HepG2 (cell line): ENCODE measurements around the gene TXNDC12. TPM values are rescaled to one million over a fixed set of nuclear protein-coding genes. Genes with fewer than 3 reads are reported as not detected.

Experiments
- ATAC-seq: fragments of 200-7000 bp; cut with Tn5 transposase; 3 replicates; pipeline ENCODE4 v1.9.1; 2020; ENCODE audit warnings: mild to moderate bottlenecking, moderate library complexity
- BruUV-seq: library from RNA; stranded (reverse); fragments of 400-500 nt; replicated peaks from 2 replicates; lab custom pipeline; 2021; lab: Mats Ljungman, UMichigan
- CTCF ChIA-PET: fragments of 300-600 bp; formaldehyde crosslinking; extraction: SDS; loops from one replicate; lab custom pipeline; 2021; ENCODE audit warnings: low total read pairs, inconsistent platforms, low intra/inter-chr PET ratio; lab: Yijun Ruan, JAX
- POLR2A ChIA-PET: fragments of 350-600 bp; sonication (Branson Sonifier 250); formaldehyde crosslinking; loops from one replicate; lab custom pipeline; 2020; ENCODE audit warnings: antibody characterized with exemption, inconsistent platforms; lab: Yijun Ruan, JAX
- DNase-seq: peaks from one replicate; pipeline ENCODE4 v3.0.0-alpha.2; 2015; ENCODE audit warnings: low spot score
- FAIRE-seq: peaks from 3 replicates; lab custom pipeline; 2011; peaks lifted over from hg19 to GRCh38; lab: Jason Lieb, UNC
- H2AFZ ChIP-seq: one replicate; pipeline ENCODE4 v1.6.1; 2011; ENCODE audit warnings: low read length, inconsistent platforms
- H3K27ac ChIP-seq: fragments of 300-600 bp; 3 replicates; pipeline ENCODE4 v1.8.0; 2011; ENCODE audit warnings: mixed run types, mild to moderate bottlenecking, mixed read lengths, low read length, inconsistent platforms; ENCODE audit not compliant: insufficient read depth; ENCODE audit errors: extremely low read length
- H3K27me3 ChIP-seq, 2 experiments: fragments of 200-600 bp in 1 of 2; 2 replicates in 1 of 2; 3 replicates in 1 of 2; pipeline versions ENCODE4 v1.6.0 to v1.8.0; 2011; ENCODE audit warnings: low read length in 2 of 2, mild to moderate bottlenecking in 2 of 2, moderate library complexity in 2 of 2, inconsistent platforms in 1 of 2; ENCODE audit not compliant: insufficient read depth in 2 of 2, control insufficient read depth in 1 of 2
- H3K36me3 ChIP-seq, 2 experiments: fragments of 200-600 bp in 1 of 2; replicated peaks in 1 of 2; 2 replicates in 1 of 2; 3 replicates in 1 of 2; pipeline versions ENCODE4 v1.5.1 to v1.8.0; 2011; ENCODE audit warnings: low read length in 2 of 2, inconsistent platforms in 1 of 2; ENCODE audit not compliant: insufficient read depth in 2 of 2, control insufficient read depth in 1 of 2
- H3K4me1 ChIP-seq: 2 replicates; pipeline ENCODE4 v1.5.1; 2012; ENCODE audit warnings: low read length, inconsistent platforms; ENCODE audit not compliant: insufficient read depth
- H3K4me2 ChIP-seq: 2 replicates; pipeline ENCODE4 v1.6.0; 2011; ENCODE audit warnings: low read depth, low read length, inconsistent platforms
- H3K4me3 ChIP-seq, 3 experiments: fragments of 200-600 bp in 1 of 3; sonication (generic), shearing (Covaris generic) in 1 of 3; replicated peaks in 1 of 3; 2 replicates each; pipeline ENCODE4 v1.5.1; 2011 to 2016; ENCODE audit warnings: low read length in 3 of 3, inconsistent platforms in 2 of 3, low read depth in 2 of 3, mild to moderate bottlenecking in 2 of 3, control low read depth in 1 of 3, mixed read lengths in 1 of 3; ENCODE audit not compliant: insufficient read depth in 1 of 3
- H3K79me2 ChIP-seq: one replicate; pipeline ENCODE4 v1.6.1; 2011; ENCODE audit warnings: low read length, inconsistent platforms; ENCODE audit not compliant: insufficient read depth
- H3K9ac ChIP-seq: 2 replicates; pipeline ENCODE4 v1.6.0; 2011; ENCODE audit warnings: mild to moderate bottlenecking, low read depth, low read length, inconsistent platforms; ENCODE audit not compliant: insufficient read depth
- H3K9me3 ChIP-seq: 2 replicates; pipeline ENCODE4 v1.5.1; 2012; ENCODE audit warnings: mild to moderate bottlenecking, low read length
- H4K20me1 ChIP-seq: 2 replicates; pipeline ENCODE4 v1.6.0; 2011; ENCODE audit warnings: inconsistent platforms, mild to moderate bottlenecking, low read length, moderate library complexity; ENCODE audit not compliant: insufficient read depth
- CEBPG ChIP-seq: IDR thresholded peaks from 2 replicates; pipeline ENCODE4 v1.6.1; 2016
- CHD4 ChIP-seq: fragments of 200-600 bp; sonication (generic); IDR thresholded peaks from 2 replicates; pipeline ENCODE4 v1.7.0; 2017; ENCODE audit warnings: mild to moderate bottlenecking, low read length, borderline replicate concordance
- CREB1 ChIP-seq, 2 experiments: fragments of 450-650 bp in 1 of 2; IDR thresholded peaks; 2 replicates each; pipeline ENCODE4 v1.6.1; 2016 to 2017; ENCODE audit warnings: control low read depth in 1 of 2, mild to moderate bottlenecking in 1 of 2, missing compliant biosample characterization in 1 of 2, missing genetic modification characterization in 1 of 2
- ETV5 ChIP-seq: IDR thresholded peaks from 2 replicates; pipeline ENCODE4 v1.6.1; 2018; ENCODE audit warnings: missing biosample characterization, missing genetic modification reagents, inconsistent platforms, borderline replicate concordance
- FOSL2 ChIP-seq: sonication (generic); formaldehyde crosslinking; IDR thresholded peaks from 2 replicates; pipeline ENCODE4 v1.4.0; 2020; ENCODE audit warnings: missing genetic modification reagents
- GABPA ChIP-seq, 2 experiments: IDR thresholded peaks; 2 replicates each; pipeline ENCODE4 v1.6.1; 2011 to 2016; ENCODE audit warnings: low read depth in 2 of 2, low read length in 1 of 2, missing biosample characterization in 1 of 2, missing genetic modification characterization in 1 of 2
- RBM22 ChIP-seq: fragments of 200-400 bp; formaldehyde crosslinking; optimal IDR thresholded peaks from 2 replicates; pipeline ENCODE3; 2017; ENCODE audit warnings: mild to moderate bottlenecking, low read length, moderate library complexity
- ZMYM2 ChIP-seq: sonication (generic); formaldehyde crosslinking; IDR thresholded peaks from 2 replicates; pipeline ENCODE4 v1.8.0; 2022; ENCODE audit warnings: mild to moderate bottlenecking, missing genetic modification reagents
- ZNF138 ChIP-seq: sonication (generic); formaldehyde crosslinking; IDR thresholded peaks from 2 replicates; pipeline ENCODE4 v1.5.0; 2020; ENCODE audit warnings: mild to moderate bottlenecking, low read depth, missing genetic modification reagents
- ZNF614 ChIP-seq: IDR thresholded peaks from 2 replicates; pipeline ENCODE4 v1.6.1; 2018; ENCODE audit warnings: missing biosample characterization, missing genetic modification reagents, inconsistent platforms, borderline replicate concordance
- ZNF652 ChIP-seq: IDR thresholded peaks from 2 replicates; pipeline ENCODE4 v1.6.1; 2016; ENCODE audit warnings: low read depth, borderline replicate concordance
- ZNF724P ChIP-seq: sonication (generic); formaldehyde crosslinking; IDR thresholded peaks from 2 replicates; pipeline ENCODE4 v1.8.0; 2022; ENCODE audit warnings: missing genetic modification reagents, borderline replicate concordance
- ZNF749 ChIP-seq: sonication (generic); formaldehyde crosslinking; IDR thresholded peaks from 2 replicates; pipeline ENCODE4 v1.8.0; 2022; ENCODE audit warnings: mild to moderate bottlenecking, missing genetic modification reagents, moderate library complexity, borderline replicate concordance
- ZNF879 ChIP-seq: sonication (generic); formaldehyde crosslinking; IDR thresholded peaks from 2 replicates; pipeline ENCODE4 v1.8.1; 2023; ENCODE audit warnings: missing genetic modification reagents
- WGBS: methylation state at CpG from one replicate; pipeline ENCODE4 v1.1.6; 2017; ENCODE audit warnings: low lambda C conversion rate; 5-methylcytosine and 5-hydroxymethylcytosine counted together
- in situ Hi-C: cut with HindIII; loops from 2 replicates; pipeline ENCODE4 v1.10.0; 2017; ENCODE audit warnings: low pct_unique_long_range_greater_than_20kb; ENCODE audit not compliant: extremely low pct_ligation_motif_present
- intact Hi-C: fragments of 100-400 bp; cut with micrococcal nuclease; formaldehyde crosslinking; loops from one replicate; pipeline ENCODE4 v1.10.0; 2022; ENCODE audit not compliant: unreplicated experiment
- polyA plus RNA-seq, 8 experiments: library from polyadenylated mRNA; depleted of rRNA in 3 of 8; stranded (reverse) in 7 of 8; unstranded in 1 of 8; fragments of >200 nt; fragmentation: Illumina TruSeq in 4 of 8; extraction: Trizol in 4 of 8; gene quantifications; 2 replicates each; pipeline versions ENCODE4 v1.2.1 to v1.2.3, GENCODE V29; 2011 to 2016; ENCODE audit warnings: low read depth in 4 of 8, missing spikeins in 1 of 8, mixed read lengths in 1 of 8; ENCODE audit not compliant: insufficient read depth in 1 of 8
- total RNA-seq, 5 experiments: library from RNA; depleted of rRNA; stranded (reverse); fragments of >200 nt; fragmentation: Illumina TruSeq; extraction: Trizol; gene quantifications; 2 replicates each; pipeline ENCODE4 v1.2.3, GENCODE V29; 2016; ENCODE audit warnings: low read depth in 1 of 5
- TF ChIP-seq, protein P1 (sequence below): sonication (generic); formaldehyde crosslinking; IDR thresholded peaks from 2 replicates; pipeline ENCODE4 v1.5.1; 2020; ENCODE audit warnings: mild to moderate bottlenecking, missing genetic modification reagents
- TF ChIP-seq, protein P2 (sequence below): sonication (generic); formaldehyde crosslinking; conservative IDR thresholded peaks from 2 replicates; pipeline ENCODE4 v1.8.0; 2022; ENCODE audit warnings: low read depth, missing genetic modification reagents

Gene TXNDC12
- total and polyA plus RNA-seq, 2 of the 13 experiments (the other 11 are each of a cell fraction or from before 2014, with no cell fraction given), result 65.6 to 67.2 TPM

DNA sequence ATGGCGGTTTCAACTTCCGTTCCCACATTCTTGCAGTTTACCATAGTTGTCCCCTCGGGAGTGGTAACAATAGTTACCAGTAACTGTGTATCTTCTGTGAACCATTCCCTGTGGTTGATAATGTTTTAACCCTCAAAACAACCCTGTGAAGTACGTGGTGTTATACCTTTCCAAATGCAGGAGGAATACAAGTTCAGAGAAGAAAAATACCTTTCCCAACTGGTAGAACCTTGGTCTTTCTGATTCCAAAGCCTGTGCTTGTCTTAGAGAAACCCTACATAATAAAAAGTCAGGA is 1.9 kb upstream of the TXNDC12 start:
- 2% methylated on average over 4 of the region's 4 CpGs for WGBS

More for the DNA sequence above, 1.9 kb upstream of the TXNDC12 start:
- no peaks in the 10 kb centered on the region for H3K9me3 ChIP-seq
- H3K36me3 ChIP-seq, result peaks cover 7 to 16% of the 10 kb centered on the region in 2 experiments
- ATAC-seq, result no peak
- H4K20me1 ChIP-seq, result peaks cover 26% of the 10 kb centered on the region
- in situ Hi-C loops (no loop called here), intact Hi-C loops (loop anchor here (1.0 kb wide), 1 partner anchor 41 kb away; no protein-coding TSS in a partner anchor)
- no TSS peak for BruUV-seq
- no peaks in the 10 kb centered on the region; a peak in 1 of 5 replicates for H3K27me3 ChIP-seq
- no peak for FAIRE-seq
- POLR2A ChIA-PET, result interaction anchor here (0.7 to 5.3 kb wide), 11 partner anchors 8 to 41 kb away, joined by 3 to 80 read pairs (median 4); partner anchors contain the start of gene KTI12
- H3K4me2 ChIP-seq, result peak overlapping the region; percentile 81
- H3K4me1 ChIP-seq, result peaks cover 51% of the 10 kb centered on the region
- DNase-seq, result no peak
- peak overlapping the region; percentile 85 to 89 (median 87) for H3K4me3 ChIP-seq
- TF ChIP-seq CHD4 (peak; percentile 1; the same call in 1 of the 2 replicates), CEBPG (CRISPR knock-in tag) (peak; percentile 20; the same call in 1 of the 2 replicates), ZNF724P (CRISPR knock-in tag) (0 out of 2 replicates have a peak, but pooled peaks have one; percentile 5), FOSL2 (no peak), ZNF652 (CRISPR knock-in tag) (peak; percentile 57; the same call in 1 of the 2 replicates), ETV5 (peak; percentile 40; the same call in 1 of the 2 replicates), ZNF749 (0 out of 2 replicates have a peak, but pooled peaks have one; percentile 6), GABPA (IDR thresholded peaks at IDR 0.05; ENCODE audit: low read depth, low read length) (no peak), GABPA (CRISPR knock-in tag; IDR thresholded peaks at IDR 0.05; ENCODE audit: low read depth) (peak; percentile 54; the same call in 1 of the 2 replicates), ZMYM2 (CRISPR knock-in tag) (0 out of 2 replicates have a peak, but pooled peaks have one; percentile 5), ZNF138 (no peak), ZNF614 (CRISPR knock-in tag) (no peak), RBM22 (peak; percentile 24), ZNF879 (CRISPR knock-in tag) (0 out of 2 replicates have a peak, but pooled peaks have one; percentile 1), CREB1 (IDR thresholded peaks at IDR 0.05) (no peak), CREB1 (CRISPR knock-in tag; IDR thresholded peaks at IDR 0.05) (0 out of 2 replicates have a peak, but pooled peaks have one; percentile 15)
- TF ChIP-seq, protein P1, sequence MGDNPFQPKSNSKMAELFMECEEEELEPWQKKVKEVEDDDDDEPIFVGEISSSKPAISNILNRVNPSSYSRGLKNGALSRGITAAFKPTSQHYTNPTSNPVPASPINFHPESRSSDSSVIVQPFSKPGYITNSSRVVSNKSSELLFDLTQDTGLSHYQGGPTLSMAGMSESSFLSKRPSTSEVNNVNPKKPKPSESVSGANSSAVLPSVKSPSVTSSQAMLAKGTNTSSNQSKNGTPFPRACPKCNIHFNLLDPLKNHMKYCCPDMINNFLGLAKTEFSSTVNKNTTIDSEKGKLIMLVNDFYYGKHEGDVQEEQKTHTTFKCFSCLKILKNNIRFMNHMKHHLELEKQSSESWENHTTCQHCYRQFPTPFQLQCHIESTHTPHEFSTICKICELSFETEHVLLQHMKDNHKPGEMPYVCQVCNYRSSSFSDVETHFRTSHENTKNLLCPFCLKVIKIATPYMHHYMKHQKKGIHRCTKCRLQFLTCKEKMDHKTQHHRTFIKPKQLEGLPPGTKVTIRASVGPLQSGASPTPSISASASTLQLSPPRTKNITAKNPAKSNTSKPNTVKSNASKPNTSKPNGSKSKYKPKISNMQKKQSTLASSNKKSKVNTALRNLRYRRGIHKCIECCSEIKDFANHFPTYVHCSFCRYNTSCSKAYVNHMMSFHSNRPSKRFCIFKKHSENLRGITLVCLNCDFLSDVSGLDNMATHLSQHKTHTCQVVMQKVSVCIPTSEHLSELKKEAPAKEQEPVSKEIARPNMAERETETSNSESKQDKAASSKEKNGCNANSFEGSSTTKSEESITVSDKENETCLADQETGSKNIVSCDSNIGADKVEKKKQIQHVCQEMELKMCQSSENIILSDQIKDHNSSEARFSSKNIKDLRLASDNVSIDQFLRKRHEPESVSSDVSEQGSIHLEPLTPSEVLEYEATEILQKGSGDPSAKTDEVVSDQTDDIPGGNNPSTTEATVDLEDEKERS (CRISPR knock-in tag), result 0 out of 2 replicates have a peak, but pooled peaks have one; percentile 31
- TF ChIP-seq, protein P2, sequence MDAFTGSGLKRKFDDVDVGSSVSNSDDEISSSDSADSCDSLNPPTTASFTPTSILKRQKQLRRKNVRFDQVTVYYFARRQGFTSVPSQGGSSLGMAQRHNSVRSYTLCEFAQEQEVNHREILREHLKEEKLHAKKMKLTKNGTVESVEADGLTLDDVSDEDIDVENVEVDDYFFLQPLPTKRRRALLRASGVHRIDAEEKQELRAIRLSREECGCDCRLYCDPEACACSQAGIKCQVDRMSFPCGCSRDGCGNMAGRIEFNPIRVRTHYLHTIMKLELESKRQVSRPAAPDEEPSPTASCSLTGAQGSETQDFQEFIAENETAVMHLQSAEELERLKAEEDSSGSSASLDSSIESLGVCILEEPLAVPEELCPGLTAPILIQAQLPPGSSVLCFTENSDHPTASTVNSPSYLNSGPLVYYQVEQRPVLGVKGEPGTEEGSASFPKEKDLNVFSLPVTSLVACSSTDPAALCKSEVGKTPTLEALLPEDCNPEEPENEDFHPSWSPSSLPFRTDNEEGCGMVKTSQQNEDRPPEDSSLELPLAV (CRISPR knock-in tag), result no peak
- CTCF ChIA-PET, result no interaction called here
- peaks cover 79% of the 10 kb centered on the region for H3K79me2 ChIP-seq
- H3K9ac ChIP-seq, result peak overlapping the region; percentile 88
- peak overlapping the region; percentile 91 for H3K27ac ChIP-seq
- H2AFZ ChIP-seq, result no peak overlapping the region
